Measurements from ENCODE around the gene CLEC17A.

DNA sequence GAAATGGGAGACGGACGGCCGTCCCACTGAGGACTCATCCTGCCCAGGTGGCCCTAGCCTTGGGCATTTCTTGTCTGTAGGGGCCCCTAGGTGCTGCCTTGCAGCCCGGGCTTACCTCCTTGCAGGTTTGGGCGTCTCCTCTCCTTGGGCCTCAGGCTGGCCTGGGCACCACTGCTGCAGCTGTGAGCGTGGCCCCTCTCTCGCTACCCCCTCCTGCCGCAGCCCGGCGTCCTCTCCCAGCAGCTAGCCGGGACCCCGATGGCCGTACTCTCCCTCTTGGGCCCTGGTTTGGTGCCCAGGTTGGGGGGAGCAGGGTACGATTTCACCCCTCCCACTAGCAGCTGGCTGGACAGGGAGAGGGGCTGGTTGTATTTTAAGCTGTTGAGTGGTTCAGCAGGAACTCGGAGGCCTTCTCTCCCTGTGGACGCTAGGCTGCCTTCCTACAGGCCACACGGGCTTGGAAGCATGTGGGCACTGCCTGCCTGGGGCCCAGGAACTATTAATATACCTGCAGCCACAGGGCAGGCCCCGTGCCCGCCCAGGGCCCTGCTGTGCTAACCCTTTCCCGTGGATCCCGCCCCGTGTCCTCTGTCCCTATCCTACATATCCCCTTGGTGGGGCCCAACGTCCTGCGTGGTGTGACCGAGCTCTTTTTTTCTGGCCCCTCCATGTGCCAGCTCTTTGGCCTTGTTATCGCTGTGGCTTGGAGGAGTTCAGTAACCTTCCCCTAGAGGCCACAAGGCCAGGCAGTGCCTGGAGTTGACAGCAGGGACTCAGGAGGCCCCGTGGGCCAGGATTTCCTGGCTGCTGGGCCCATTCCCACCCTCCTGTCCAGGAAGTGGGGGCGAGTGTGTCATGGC is 22.7 kb upstream of the CLEC17A start:
- TF ChIP-seq, protein P1, sequence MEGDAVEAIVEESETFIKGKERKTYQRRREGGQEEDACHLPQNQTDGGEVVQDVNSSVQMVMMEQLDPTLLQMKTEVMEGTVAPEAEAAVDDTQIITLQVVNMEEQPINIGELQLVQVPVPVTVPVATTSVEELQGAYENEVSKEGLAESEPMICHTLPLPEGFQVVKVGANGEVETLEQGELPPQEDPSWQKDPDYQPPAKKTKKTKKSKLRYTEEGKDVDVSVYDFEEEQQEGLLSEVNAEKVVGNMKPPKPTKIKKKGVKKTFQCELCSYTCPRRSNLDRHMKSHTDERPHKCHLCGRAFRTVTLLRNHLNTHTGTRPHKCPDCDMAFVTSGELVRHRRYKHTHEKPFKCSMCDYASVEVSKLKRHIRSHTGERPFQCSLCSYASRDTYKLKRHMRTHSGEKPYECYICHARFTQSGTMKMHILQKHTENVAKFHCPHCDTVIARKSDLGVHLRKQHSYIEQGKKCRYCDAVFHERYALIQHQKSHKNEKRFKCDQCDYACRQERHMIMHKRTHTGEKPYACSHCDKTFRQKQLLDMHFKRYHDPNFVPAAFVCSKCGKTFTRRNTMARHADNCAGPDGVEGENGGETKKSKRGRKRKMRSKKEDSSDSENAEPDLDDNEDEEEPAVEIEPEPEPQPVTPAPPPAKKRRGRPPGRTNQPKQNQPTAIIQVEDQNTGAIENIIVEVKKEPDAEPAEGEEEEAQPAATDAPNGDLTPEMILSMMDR (IDR thresholded peaks at IDR 0.05), result no peak
- TF ChIP-seq POLR2A (IDR thresholded peaks at IDR 0.05), result no peak
